ENCODE data around the gene MSX1. TPM values are rescaled to one million over a fixed set of nuclear protein-coding genes. Genes with fewer than 3 reads are reported as not detected.
A peak's percentile ranks its signal among the peaks of the same experiment; 100 is the strongest.

The MSX1 gene
- 1 to 10 TPM in 1 of 2 donors, under 1 TPM in 1; 0.99 to 1.7 TPM for total RNA-seq
- polyA plus RNA-seq (ENCODE audit: insufficient read depth, low read depth, low replicate concordance) = 1.7 TPM
- long read RNA-seq, donor 1, partial matches to known transcripts = 0 of 1 reads
- long read RNA-seq, donor 1, other reads (novel, unspliced or antisense) = 0 of 1 reads
- long read RNA-seq, donor 2, partial matches to known transcripts = 0 of 2 reads
- long read RNA-seq, donor 2, other reads (novel, unspliced or antisense) = 0 of 2 reads

- intact Hi-C loops (cut with DNase I; ENCODE audit: low total_unique reads) = no loop called here
- Histone ChIP-seq H3K4me3 (peak within 1 kb of the TSS; percentile 51 to 68), H3K9me3 (no peaks in the 10 kb centered on the region), H3K27ac (no peak within 1 kb of the TSS), H3K4me1 (peaks cover 21% of the 10 kb centered on the region), H3K27me3 (peaks cover 13% of the 10 kb centered on the region), H3K36me3 (ENCODE audit: low read depth, missing control alignments) (no peaks in the 10 kb centered on the region)
- WGBS, 2 donors = 0 to 1% methylated on average over 17 to 33 of the region's 44 CpGs
- DNase-seq = peak; percentile 91
- no peak for TF ChIP-seq CTCF (IDR thresholded peaks at IDR 0.05)
- TF ChIP-seq POLR2A (IDR thresholded peaks at IDR 0.05) = no peak
Measured at GRCh38 chr4:4859325-4859798, at the start of gene MSX1. Gene MSX1, plus strand, starts transcription at chr4:4859665. Its CDS starts 235 bp downstream, at chr4:4859900.

GRCh38 chr4:4810092-4810774 is 49.2 kb upstream of the MSX1 start:
- 58 to 60% methylated on average over 8 of the region's 8 CpGs for WGBS, 2 donors
- H3K27me3 ChIP-seq = no peaks in the 10 kb centered on the region
- no peak overlapping the region for H3K27ac ChIP-seq
- H3K9me3 ChIP-seq = no peaks in the 10 kb centered on the region
- TF ChIP-seq POLR2A (IDR thresholded peaks at IDR 0.05) (no peak), CTCF (IDR thresholded peaks at IDR 0.05) (no peak)
- H3K4me3 ChIP-seq = no peak overlapping the region
- intact Hi-C loops (cut with DNase I; ENCODE audit: low total_unique reads) = no loop called here
- DNase-seq = no peak
- H3K36me3 ChIP-seq (ENCODE audit: low read depth, missing control alignments) = no peaks in the 10 kb centered on the region
- no peaks in the 10 kb centered on the region for H3K4me1 ChIP-seq

- Histone ChIP-seq H3K4me3 (no peak overlapping the region), H3K27me3 (no peaks in the 10 kb centered on the region), H3K9me3 (no peaks in the 10 kb centered on the region), H3K27ac (no peak overlapping the region), H3K36me3 (ENCODE audit: low read depth, missing control alignments) (no peaks in the 10 kb centered on the region), H3K4me1 (no peaks in the 10 kb centered on the region)
- no peak for DNase-seq
- TF ChIP-seq CTCF (IDR thresholded peaks at IDR 0.05) = no peak
- no peak for TF ChIP-seq POLR2A (IDR thresholded peaks at IDR 0.05)
- intact Hi-C loops (cut with DNase I; ENCODE audit: low total_unique reads) = no loop called here
Measured at GRCh38 chr4:4810778-4811177, 48.7 kb upstream of the MSX1 start.

GRCh38 chr4:4812145-4812794 is 47.2 kb upstream of the MSX1 start:
- no peaks in the 10 kb centered on the region for H3K27me3 ChIP-seq
- 80 to 85% methylated on average over 4 of the region's 4 CpGs for WGBS, 2 donors
- no peak overlapping the region for H3K4me3 ChIP-seq
- DNase-seq = no peak
- no peak overlapping the region for H3K27ac ChIP-seq
- H3K36me3 ChIP-seq (ENCODE audit: low read depth, missing control alignments) = no peaks in the 10 kb centered on the region
- intact Hi-C loops (cut with DNase I; ENCODE audit: low total_unique reads) = no loop called here
- no peaks in the 10 kb centered on the region for H3K9me3 ChIP-seq
- no peaks in the 10 kb centered on the region for H3K4me1 ChIP-seq
- TF ChIP-seq CTCF (IDR thresholded peaks at IDR 0.05) (no peak), POLR2A (IDR thresholded peaks at IDR 0.05) (no peak)

All from testis (tissue), 5 donors.